Medulla oblongata (tissue), 1 donor: ENCODE results near the gene RNF130.

ENCODE experiments used
- DNase-seq: peaks from one replicate; pipeline ENCODE4 v3.0.0-alpha.2; 2015; ENCODE audit errors: extremely low spot score

Gene RNF130

DNA sequence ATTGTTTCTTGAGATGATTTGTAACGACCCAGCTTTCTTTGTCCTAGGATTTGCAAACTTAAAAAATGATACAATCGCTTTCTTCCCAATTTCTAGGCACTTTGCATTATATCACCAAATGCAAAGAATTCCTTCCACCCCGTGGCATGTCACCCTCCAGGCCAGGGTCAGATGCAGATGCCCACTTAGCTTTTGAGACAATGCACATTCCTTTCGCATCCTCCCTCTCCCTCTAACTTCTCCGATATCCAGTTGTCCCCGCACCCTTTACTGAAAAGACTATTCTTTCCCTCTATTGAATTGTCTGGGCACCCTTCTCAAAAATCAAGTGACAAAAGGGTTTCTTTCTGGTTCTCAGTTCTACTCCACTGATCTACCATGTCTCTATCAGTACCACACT lies 17.3 kb downstream of the RNF130 start:
- DNase-seq: no peak

DNA sequence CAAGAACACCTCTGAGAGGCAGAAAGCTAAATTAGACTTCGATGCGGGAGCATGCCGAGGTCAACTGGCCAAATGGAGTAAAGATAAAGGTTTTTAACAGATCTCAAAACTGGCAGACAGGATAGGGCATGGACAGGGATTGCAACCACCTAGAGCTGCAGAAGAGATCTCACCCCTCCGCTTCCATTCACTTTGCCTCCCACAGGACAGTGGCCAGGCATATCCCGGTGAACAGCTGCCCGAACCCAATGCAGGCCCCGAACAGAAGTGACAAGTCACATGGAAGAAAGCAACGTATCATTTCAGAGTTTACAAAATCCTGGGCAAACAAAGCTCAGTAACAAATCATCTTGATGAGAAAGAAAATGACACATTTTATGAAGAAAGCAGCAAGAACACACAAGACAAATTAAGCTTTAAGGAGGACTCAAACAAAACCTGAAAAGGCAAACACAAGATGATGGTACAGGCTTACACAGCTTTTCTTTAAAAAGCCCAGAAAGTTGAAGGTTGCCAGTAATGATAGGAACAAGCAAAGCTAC lies 18.4 kb downstream of the RNF130 start:
- DNase-seq: no peak

DNA sequence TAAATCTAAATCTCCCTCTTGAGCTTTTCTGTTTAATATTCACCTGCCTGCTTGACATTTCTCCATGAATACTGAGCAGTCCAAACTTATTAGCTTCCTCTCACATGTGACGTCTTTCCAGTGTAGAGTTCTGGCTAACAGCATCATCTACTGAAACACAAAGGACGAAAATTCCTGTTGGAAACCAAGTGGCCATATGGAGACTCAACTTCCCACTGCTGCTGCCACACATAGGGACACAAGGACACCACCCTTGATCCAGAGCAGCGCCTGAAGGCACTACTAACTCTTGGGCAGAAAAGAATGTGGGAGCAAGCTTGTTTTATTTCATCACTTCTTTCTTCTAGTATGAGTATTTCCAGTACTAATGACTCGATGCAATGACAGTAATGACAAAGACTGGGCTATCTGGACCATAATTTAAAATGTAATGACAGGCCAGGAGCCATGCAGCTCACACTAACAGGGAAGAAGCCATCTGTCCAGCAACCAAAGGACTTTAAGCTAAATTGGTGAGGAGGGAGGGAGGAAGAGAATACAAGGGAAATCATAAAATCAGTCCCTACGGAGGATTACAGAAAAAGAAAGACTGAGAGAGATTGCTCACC lies 19.2 kb downstream of the RNF130 start:
- DNase-seq: no peak

- DNase-seq: no peak
These were observed 21.2 kb downstream of the RNF130 start for GRCh38 chr5:180050121-180050940.

- DNase-seq: no peak
These were observed 22.4 kb downstream of the RNF130 start for GRCh38 chr5:180049185-180049548.

GRCh38 chr5:180047667-180048066 lies 23.9 kb downstream of the RNF130 start:
- DNase-seq: peak; percentile 33

DNA sequence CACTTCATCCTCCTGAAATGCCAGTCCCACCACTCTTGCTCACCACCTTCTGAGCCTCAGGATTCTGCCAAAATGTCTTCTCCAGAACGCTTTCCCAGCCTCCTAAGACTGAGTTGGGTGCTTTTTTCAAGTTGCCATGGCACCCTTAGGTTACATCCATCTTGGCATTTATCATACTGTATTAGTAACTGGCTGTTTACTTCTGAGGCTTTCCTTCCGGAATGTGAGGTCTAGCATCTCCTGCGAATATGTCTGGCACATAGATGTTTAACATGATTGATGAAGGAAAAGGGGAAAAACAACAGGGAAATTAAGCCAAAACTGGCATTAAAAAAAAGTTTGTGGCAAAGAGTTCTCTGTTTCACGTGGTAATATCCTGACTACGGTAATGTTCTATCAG lies 24.9 kb downstream of the RNF130 start:
- DNase-seq: no peak

- DNase-seq: no peak
These were observed 25.6 kb downstream of the RNF130 start for GRCh38 chr5:180045889-180046499.

DNA sequence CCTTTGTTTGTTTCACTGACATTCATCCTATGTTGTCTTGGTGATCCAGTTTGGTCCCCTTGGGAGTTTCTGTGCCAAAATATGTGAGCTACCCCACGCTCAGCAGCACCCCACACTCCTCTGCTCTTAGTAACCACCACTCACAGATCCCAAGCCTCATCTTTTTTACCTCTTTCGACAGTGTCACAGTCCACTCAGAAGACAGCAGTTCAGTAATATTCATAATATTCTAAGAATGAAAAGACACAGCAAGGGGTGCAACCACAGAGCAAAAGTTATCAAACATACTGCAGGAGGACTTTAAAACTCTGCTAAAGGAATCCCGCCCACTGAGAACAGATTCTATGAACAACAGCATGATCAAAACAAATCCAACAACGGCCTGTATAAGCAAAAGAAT lies 28.2 kb downstream of the RNF130 start:
- DNase-seq: no peak

- no peak for DNase-seq
These were observed 30.0 kb downstream of the RNF130 start for GRCh38 chr5:180041301-180042274.

DNA sequence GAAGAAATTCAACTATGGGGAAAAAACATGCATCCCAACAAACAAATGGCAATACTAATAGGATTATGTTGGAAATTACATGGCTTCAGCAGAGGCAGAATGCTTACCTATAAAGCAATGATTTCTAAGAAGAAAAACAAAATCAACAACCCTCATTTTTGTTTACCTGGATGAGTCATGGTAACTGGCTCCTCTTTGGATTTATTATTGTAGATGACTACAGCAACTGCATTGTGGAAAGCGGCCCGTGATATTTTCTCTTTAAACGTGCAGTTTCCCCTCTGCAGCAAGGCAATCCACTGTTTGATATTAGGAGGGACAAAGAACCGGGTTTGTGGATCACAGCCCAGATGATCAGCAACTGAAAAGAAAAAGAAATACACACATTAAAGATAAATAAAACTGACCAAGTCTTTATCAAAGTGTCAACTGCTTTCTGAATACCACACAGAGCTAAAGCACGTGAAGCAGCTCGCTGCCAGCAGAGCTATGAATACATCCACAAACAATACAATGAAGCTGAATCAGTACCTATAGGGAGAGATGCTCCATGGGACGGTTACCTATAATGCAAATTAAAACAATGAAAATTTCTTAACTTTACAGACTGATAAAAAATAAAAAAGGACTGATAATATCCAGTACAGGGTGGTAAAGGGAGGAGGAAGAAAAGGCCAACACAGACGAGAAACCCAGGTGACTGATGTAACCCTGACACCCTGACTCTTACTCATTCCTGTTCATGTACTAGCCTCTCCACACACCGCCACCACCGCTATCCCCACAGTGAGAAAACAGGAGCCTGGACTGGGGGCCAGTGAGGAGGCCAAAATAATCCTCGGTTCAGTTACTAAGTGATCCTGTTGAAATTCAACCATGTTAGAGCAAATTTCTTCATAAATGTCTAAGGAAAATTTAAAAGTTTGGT lies 31.0 kb downstream of the RNF130 start:
- DNase-seq: no peak

- DNase-seq: no peak
These were observed 36.2 kb downstream of the RNF130 start for GRCh38 chr5:180035206-180035931.

DNA sequence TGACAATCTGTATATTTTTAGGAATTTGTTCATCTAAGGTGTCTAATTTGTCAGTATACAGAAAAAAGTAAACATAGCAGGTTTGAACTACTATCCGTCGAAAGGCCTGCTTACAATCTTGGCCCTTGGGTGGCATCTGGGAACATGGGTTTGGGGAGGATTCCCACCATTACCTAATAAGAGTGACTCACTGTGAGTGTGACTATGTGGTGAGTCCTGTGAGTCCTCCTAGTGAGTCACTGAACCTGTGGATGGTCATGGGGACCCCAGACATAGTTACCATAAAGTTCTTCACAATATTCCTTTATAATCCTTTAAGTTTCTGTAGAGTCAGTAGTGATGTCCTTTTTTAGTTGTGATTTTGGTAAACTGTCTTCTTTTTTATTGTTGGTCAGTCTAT lies 37.0 kb downstream of the RNF130 start:
- no peak for DNase-seq

DNA sequence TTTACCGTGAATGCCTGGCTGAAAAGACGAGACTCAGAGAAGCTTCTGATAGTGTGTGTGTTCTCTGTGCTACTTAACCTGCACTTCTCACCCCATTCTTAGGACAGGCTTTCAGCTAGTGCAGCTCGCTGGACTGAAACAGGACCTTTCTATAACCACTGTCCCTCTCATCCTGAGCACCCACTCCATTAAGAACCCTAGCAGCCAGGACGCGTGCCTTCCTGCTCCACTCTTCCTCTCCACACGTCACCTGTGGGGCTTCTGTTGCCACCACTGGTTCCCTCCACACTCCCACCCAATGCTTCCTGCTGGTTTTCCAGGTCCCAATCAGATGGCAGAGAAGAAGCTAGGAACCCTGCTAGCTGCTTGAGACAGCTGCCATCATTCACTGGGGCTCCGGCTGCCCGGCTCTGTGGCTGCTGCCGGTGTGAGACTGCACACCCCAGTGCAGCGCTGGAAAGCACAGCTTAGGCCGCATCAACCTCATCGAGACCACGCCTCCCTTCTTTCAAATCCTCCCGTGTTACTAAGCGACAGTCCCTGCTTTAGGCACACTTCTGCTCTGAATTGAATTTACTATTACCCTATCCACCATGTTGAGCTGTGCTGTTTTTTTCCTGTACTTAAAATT lies 44.0 kb downstream of the RNF130 start:
- no peak for DNase-seq

DNA sequence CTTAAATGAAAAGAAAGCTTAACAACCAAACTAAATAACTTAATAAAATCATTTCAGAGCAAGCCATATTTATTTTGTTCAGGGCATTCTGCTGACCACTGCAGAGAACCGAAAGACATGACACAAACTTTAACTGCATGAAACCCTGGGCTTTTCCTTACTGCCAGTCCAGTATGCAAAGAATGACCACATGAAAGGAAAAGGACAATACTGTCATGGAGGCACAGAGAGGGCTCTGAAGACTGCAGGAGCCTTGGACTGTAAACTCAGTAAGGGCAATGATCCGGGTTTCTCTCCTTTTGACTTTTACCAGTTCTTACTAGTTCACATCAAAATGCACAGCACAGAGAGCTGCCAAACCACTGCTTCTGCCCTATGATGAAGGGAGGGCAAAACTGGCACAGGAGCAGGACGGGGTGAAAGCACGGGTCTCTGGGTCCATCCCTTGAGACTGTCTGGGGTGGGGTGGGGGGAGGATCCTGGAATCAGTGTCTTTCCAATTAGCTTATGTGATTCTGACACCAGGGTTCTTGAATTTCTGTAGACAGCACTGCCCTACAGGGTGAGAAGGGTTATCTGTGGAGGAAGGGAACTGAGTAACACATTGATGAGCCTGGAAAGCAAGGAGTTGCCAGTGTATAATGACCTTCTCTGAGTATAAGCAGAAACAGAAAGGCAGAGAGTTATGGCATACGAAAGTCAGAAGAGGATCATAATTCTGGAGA lies 44.7 kb downstream of the RNF130 start:
- peak; percentile 35 for DNase-seq

DNA sequence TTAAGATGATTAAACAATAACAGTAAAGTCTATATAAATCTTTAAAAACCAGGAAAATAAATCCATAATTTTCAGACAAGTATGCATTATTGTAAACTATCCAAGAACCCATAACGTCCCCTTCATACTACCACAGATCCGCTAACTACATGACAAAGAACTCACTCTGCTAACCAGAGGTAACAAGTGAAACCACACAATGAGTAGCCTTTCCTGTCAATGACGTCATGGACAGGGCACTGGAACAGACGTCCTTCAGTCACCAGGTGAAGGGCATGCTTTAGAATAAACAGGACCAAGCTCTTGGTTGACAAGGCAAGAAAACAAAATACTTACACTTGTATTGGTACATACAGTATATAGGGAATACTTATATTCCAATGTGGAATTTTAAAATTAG lies 45.2 kb downstream of the RNF130 start:
- peak; percentile 69 for DNase-seq

DNA sequence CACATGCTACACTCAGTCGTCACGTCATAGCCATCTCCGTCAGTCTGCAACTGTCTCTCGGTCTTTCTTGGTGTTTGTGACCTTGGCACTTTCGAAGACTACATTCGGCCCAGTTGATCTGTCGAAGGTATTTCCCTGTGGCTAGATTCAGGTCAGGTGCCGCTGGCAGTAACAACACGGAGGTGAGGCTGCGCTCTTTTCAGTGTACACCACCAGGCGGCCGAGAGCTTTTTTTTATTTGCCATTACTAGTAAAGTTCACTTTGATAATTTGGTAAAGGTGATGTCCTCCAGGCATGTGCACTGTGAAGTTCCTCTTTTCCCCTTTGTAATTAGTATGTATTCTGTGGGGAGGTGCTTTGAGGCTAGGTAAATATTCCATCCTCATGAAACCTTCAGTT lies 49.7 kb downstream of the RNF130 start:
- no peak for DNase-seq

GRCh38 chr5:180020176-180020575 lies 51.4 kb downstream of the RNF130 start:
- DNase-seq: no peak
